Panc1 (cell line): ENCODE measurements around the gene DNER. TPM values are rescaled to one million over a fixed set of nuclear protein-coding genes. Genes with fewer than 3 reads are reported as not detected.

Source experiments
- ATAC-seq: fragments of 200-7000 bp; cut with Tn5 transposase; 2 replicates; pipeline ENCODE4 v1.9.1; 2020; ENCODE audit warnings: mild to moderate bottlenecking, moderate library complexity
- BruUV-seq: library from RNA; stranded (reverse); fragments of 400-500 nt; replicated peaks from 2 replicates; lab custom pipeline; 2021; lab: Mats Ljungman, UMichigan
- CTCF ChIA-PET: fragments of 300-600 bp; sonication (Branson Sonifier 250); formaldehyde crosslinking; loops from one replicate; lab custom pipeline; 2022; ENCODE audit warnings: antibody characterized with exemption; lab: Charles Lee
- POLR2A ChIA-PET: fragments of 300-600 bp; sonication (Branson Sonifier 250); formaldehyde crosslinking; loops from one replicate; lab custom pipeline; 2022; ENCODE audit warnings: antibody characterized with exemption; lab: Charles Lee
- DNase-seq: peaks from one replicate; pipeline ENCODE4 v3.0.0-alpha.2; 2010; ENCODE audit warnings: low read depth, low spot score
- H3K27ac ChIP-seq: 2 replicates; pipeline ENCODE4 v1.5.1; 2011; ENCODE audit warnings: mild to moderate bottlenecking, low read length, inconsistent platforms
- H3K27me3 ChIP-seq: fragments of 200-500 bp; sonication (Bioruptor generic); 2 replicates; pipeline ENCODE4 v1.6.0; 2014; ENCODE audit warnings: low read length, inconsistent platforms; ENCODE audit not compliant: control insufficient read depth, insufficient read depth
- H3K36me3 ChIP-seq: fragments of 200-500 bp; sonication (Bioruptor generic); 2 replicates; pipeline ENCODE4 v1.5.1; 2014; ENCODE audit warnings: inconsistent platforms, mild to moderate bottlenecking, low read length, moderate library complexity; ENCODE audit not compliant: control insufficient read depth, insufficient read depth
- H3K4me1 ChIP-seq: 2 replicates; pipeline ENCODE4 v1.5.1; 2011; ENCODE audit warnings: inconsistent platforms, mild to moderate bottlenecking, low read length, moderate library complexity; ENCODE audit not compliant: control insufficient read depth, insufficient read depth
- H3K4me3 ChIP-seq, 2 experiments: 2 replicates each; pipeline ENCODE4 v1.5.1; 2011 to 2012; ENCODE audit warnings: low read depth in 2 of 2, low read length in 2 of 2, mild to moderate bottlenecking in 2 of 2, inconsistent platforms in 1 of 2, moderate library complexity in 1 of 2
- H3K9me3 ChIP-seq: fragments of 200-500 bp; sonication (Bioruptor generic); 2 replicates; pipeline ENCODE4 v1.5.1; 2014; ENCODE audit warnings: low read depth, mild to moderate bottlenecking, inconsistent platforms, low read length, moderate library complexity; ENCODE audit not compliant: control insufficient read depth, insufficient read depth
- CTCF ChIP-seq: fragments of 450-650 bp; IDR thresholded peaks from 2 replicates; pipeline ENCODE4 v1.5.1; 2017; ENCODE audit warnings: mild to moderate bottlenecking
- POLR2AphosphoS5 ChIP-seq: IDR thresholded peaks from 2 replicates; pipeline ENCODE4 v1.6.1; 2012; ENCODE audit warnings: mild to moderate bottlenecking, low read depth, low read length, moderate library complexity
- REST ChIP-seq, 2 experiments: IDR thresholded peaks; 2 replicates each; pipeline ENCODE4 v1.6.1; 2011 to 2012; ENCODE audit warnings: low read depth in 2 of 2, control low read depth in 1 of 2, low read length in 1 of 2, mild to moderate bottlenecking in 1 of 2, moderate library complexity in 1 of 2; ENCODE audit not compliant: insufficient read depth in 1 of 2
- SIN3A ChIP-seq: IDR thresholded peaks from 2 replicates; pipeline ENCODE4 v1.6.1; 2012; ENCODE audit warnings: low read depth, mild to moderate bottlenecking, low read length, moderate library complexity, borderline replicate concordance; ENCODE audit not compliant: insufficient read depth
- TCF7L2 ChIP-seq: IDR thresholded peaks from 2 replicates; pipeline ENCODE4 v1.6.1; 2011; ENCODE audit warnings: mild to moderate bottlenecking, low read depth, low read length, inconsistent platforms
- in situ Hi-C: cut with HindIII; loops from 2 replicates; pipeline ENCODE4 v1.10.0; 2016; ENCODE audit warnings: low sequenced_read_pairs, low pct_unique_long_range_greater_than_20kb
- intact Hi-C: fragments of 100-400 bp; cut with micrococcal nuclease; formaldehyde crosslinking; loops from one replicate; pipeline ENCODE4 v1.10.0; 2022; ENCODE audit not compliant: unreplicated experiment
- total RNA-seq: library from RNA; stranded (reverse); gene quantifications from one replicate; pipeline ENCODE4 v1.2.1, GENCODE V29; 2021; ENCODE audit not compliant: unreplicated experiment

The DNER gene
- total RNA-seq, 1 experiment from 2014 or later, result 0.31 TPM

- TF ChIP-seq CTCF (no peak), POLR2AphosphoS5 (no peak), SIN3A (no peak), REST (IDR thresholded peaks at IDR 0.05; ENCODE audit: insufficient read depth in 1 of 2, low read depth in 2 of 2, low read length in 1 of 2) (no peak), TCF7L2 (no peak)
- no peaks in the 10 kb centered on the region for H3K4me1 ChIP-seq
- BruUV-seq, result no TSS peak
- no peak overlapping the region for H3K4me3 ChIP-seq
- CTCF ChIA-PET, result no interaction called here
- no peak for DNase-seq
- ATAC-seq, result no peak
- no peaks in the 10 kb centered on the region for H3K36me3 ChIP-seq
- POLR2A ChIA-PET, result no interaction called here
- intact Hi-C loops, result no loop called here
- in situ Hi-C loops, result no loop called here
- 0 out of 2 replicates have a peak, but pooled peaks cover 2% of the 10 kb centered on the region for H3K27me3 ChIP-seq
- H3K27ac ChIP-seq, result no peak overlapping the region
- no peaks in the 10 kb centered on the region for H3K9me3 ChIP-seq
These were observed 22.7 kb downstream of the DNER start for GRCh38 chr2:229691631-229692030.

- ATAC-seq, result no peak
- no peak overlapping the region for H3K27ac ChIP-seq
- DNase-seq, result no peak
- intact Hi-C loops (no loop called here), in situ Hi-C loops (no loop called here)
- no peaks in the 10 kb centered on the region for H3K36me3 ChIP-seq
- H3K4me3 ChIP-seq, result no peak overlapping the region
- POLR2A ChIA-PET, result no interaction called here
- H3K27me3 ChIP-seq, result 0 out of 2 replicates have a peak, but pooled peaks cover 2% of the 10 kb centered on the region
- no peaks in the 10 kb centered on the region for H3K9me3 ChIP-seq
- no peaks in the 10 kb centered on the region for H3K4me1 ChIP-seq
- CTCF ChIA-PET, result no interaction called here
- TF ChIP-seq CTCF, result no peak
- TF ChIP-seq SIN3A, result no peak
- TF ChIP-seq REST (IDR thresholded peaks at IDR 0.05; ENCODE audit: insufficient read depth in 1 of 2, low read depth in 2 of 2, low read length in 1 of 2), result no peak
- no peak for TF ChIP-seq POLR2AphosphoS5
- no peak for TF ChIP-seq TCF7L2
- no TSS peak for BruUV-seq
These were observed 25.0 kb downstream of the DNER start for GRCh38 chr2:229689307-229689839.
